Retinal pigment epithelial cell (primary cell): ENCODE data around the gene CR1.
"Not testable (repeated sequence)": the region's sequence is repeated elsewhere in the genome, so short reads cannot be mapped to it uniquely, and the experiment has no call there.

Source experiments
- DNase-seq: peaks from one replicate; pipeline ENCODE4 v3.0.0-alpha.2; 2010; ENCODE audit warnings: low read depth
- H3K4me3 ChIP-seq: 2 replicates; pipeline ENCODE4 v1.5.1; 2011; ENCODE audit warnings: mild to moderate bottlenecking, low read length, control low read depth, moderate library complexity
- CTCF ChIP-seq: conservative IDR thresholded peaks from 2 replicates; pipeline ENCODE4 v1.5.1; 2011; ENCODE audit warnings: low read depth, low read length, control low read depth, inconsistent platforms

CR1 gene

GRCh38 chr1:207578796-207579435, 83.0 kb downstream of the CR1 start:
- no peak for TF ChIP-seq CTCF
- no peak for DNase-seq
- H3K4me3 ChIP-seq, result no peak overlapping the region

- no peak overlapping the region for H3K4me3 ChIP-seq
- peak; percentile 11 for DNase-seq
- peak; percentile 76 for TF ChIP-seq CTCF
Measured at GRCh38 chr1:207579436-207579799, 83.5 kb downstream of the CR1 start.

GRCh38 chr1:207581496-207582153, 85.7 kb downstream of the CR1 start:
- no peak for TF ChIP-seq CTCF
- no peak overlapping the region for H3K4me3 ChIP-seq
- DNase-seq, result no peak

GRCh38 chr1:207589506-207589905, 93.5 kb downstream of the CR1 start:
- not testable (repeated sequence) for DNase-seq, H3K4me3 ChIP-seq

GRCh38 chr1:207591205-207591604, 95.2 kb downstream of the CR1 start:
- not testable (repeated sequence) for DNase-seq, H3K4me3 ChIP-seq

- H3K4me3 ChIP-seq, DNase-seq: not testable (repeated sequence)
Measured at GRCh38 chr1:207594095-207594494, 98.1 kb downstream of the CR1 start.

- DNase-seq, result no peak
- no peak overlapping the region for H3K4me3 ChIP-seq
- no peak for TF ChIP-seq CTCF
Measured at GRCh38 chr1:207603777-207604176, 107.8 kb downstream of the CR1 start.

- H3K4me3 ChIP-seq, result no peak overlapping the region
- TF ChIP-seq CTCF, result no peak
- no peak for DNase-seq
Measured at GRCh38 chr1:207605444-207606361, 109.7 kb downstream of the CR1 start.
